GM21825 (cell line): Measurements from ENCODE around the gene CISH.

Source experiments
- ATAC-seq: cut with Tn5 transposase; IDR thresholded peaks from one replicate; pipeline ENCODE4 v1.9.1; 2021; ENCODE audit warnings: mild to moderate bottlenecking, moderate library complexity; ENCODE audit not compliant: unreplicated experiment

The CISH gene

DNA sequence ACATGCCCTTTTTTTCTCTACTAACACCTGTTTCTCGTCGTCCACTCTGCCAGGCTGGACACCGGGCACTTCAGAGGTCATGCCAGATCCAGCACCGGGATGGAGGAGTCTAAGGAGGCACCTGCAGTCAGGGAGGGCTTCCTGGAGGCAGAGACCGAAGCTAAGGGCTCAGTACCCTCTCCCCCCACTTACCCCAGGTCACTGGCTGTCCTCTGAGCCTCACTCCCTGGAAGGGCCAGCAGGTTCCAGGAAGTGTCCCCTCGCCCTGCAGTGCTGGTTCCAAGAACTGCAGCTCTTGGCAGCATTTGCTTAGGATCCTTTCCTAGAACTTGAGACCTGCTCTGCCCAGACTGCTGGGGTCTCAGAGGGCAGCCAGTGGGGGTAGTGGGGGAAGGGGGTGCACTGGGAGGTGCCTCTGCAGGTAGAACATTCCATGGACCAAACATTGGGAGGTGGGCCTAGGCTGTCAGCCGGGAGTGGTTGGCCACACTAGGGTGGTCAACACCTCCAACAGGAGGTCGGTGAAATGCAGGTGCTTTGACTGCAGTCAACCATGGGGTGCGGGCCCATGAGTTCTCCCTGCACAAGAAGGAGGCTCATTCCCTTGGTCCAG, 11.3 kb downstream of the CISH start:
- no peak for ATAC-seq

- ATAC-seq, result no peak
These were observed 11.9 kb downstream of the CISH start for GRCh38 chr3:50599716-50600118.

GRCh38 chr3:50599115-50599715, 12.4 kb downstream of the CISH start:
- ATAC-seq, result no peak

GRCh38 chr3:50594253-50594785, 17.3 kb downstream of the CISH start:
- no peak for ATAC-seq

- no peak for ATAC-seq
These were observed 19.0 kb downstream of the CISH start for GRCh38 chr3:50592568-50592967.

- no peak for ATAC-seq
These were observed 20.3 kb downstream of the CISH start for GRCh38 chr3:50591196-50591741.

DNA sequence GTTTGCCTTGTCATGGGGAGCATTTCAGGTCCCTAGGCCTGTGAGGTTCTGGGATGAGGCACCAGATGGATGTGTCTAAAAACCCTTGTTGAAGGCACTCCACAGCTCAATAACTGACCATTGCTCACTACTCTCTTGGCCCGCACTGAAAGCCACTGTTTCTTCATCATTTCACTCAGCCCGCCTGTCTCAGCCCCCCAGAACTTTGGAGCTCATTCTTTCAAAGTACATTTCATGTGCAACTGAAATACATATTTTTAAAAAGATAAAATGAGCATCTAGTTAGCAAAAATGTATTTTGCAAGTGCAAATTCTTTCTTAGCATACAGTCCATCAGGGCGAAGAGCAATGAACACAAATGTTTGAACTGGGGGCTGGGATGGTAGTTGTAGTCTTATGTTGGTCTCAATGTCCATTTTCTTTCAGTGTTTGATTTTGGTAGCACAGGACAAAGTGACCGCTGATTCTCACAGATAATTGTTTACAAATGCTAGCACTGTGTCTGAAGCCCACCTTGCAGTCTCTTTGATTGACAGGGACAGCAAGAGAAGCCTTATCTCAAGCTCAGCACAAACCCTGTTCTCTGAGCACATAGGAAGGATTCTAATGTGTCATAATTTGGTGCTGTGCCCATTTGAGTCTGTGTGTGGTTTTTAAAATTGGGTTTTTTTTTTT, 22.7 kb downstream of the CISH start:
- no peak for ATAC-seq

DNA sequence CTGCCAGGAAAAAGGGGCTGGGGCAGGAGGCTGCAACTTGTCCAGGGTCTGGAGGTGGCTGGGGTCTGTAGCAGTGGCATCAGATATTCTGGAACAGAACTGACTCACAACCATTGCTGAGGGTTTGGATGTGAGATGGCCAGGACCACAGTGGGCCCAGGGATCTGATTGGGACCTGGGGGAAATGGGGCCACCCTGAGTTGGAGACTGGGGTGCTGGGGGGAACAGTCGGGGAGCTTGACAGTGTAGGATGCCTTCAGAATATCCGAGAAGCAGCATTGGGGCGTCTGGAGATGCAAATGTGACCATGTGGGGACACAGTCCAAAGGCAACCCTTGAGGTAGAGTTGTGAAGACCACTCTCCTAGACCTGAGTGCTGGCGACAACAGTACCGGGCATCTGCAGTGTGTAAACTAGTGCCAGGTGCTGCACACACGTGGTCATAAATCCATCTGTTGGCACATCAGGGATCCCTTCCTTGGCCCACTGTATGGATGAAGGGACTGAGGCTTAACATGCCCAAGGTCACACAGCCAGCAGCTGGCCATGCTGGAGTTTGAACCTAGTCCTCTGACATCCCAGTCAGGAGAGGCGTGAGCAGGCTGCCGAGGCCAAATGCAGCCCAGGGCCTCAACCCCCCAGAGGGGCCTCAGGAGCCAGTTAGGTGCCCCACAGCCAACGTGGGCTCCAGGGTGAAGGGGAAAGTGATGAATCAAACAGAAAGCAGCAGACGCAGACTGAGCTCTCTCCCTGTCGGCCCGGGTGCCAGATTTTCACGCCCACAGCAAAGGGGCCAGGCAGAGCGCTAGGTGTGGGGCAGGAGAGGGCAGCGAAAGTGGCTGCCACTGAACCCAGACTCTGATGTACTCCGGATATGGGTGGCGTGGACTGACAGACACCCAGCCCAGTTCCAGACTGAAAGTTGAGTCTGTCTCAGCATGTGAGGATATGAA, 23.5 kb downstream of the CISH start:
- ATAC-seq, result peak; percentile 24

GRCh38 chr3:50587373-50587772, 24.2 kb downstream of the CISH start:
- ATAC-seq, result no peak

DNA sequence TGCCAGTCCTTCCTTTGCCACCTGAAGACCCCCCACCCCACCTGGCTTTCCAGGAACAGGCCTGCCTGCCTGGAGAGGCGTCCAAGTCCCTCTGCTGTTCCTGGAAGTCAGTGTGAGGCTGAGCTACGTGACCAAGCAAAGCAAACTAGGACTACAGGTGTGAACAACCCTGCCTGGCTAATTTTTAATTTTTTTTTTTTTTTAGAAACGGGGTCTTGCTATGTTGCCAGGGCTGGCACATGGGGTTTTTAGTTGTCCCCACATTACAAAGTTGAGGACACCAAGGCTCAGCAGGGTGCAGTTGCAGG, 24.9 kb downstream of the CISH start:
- no peak for ATAC-seq

DNA sequence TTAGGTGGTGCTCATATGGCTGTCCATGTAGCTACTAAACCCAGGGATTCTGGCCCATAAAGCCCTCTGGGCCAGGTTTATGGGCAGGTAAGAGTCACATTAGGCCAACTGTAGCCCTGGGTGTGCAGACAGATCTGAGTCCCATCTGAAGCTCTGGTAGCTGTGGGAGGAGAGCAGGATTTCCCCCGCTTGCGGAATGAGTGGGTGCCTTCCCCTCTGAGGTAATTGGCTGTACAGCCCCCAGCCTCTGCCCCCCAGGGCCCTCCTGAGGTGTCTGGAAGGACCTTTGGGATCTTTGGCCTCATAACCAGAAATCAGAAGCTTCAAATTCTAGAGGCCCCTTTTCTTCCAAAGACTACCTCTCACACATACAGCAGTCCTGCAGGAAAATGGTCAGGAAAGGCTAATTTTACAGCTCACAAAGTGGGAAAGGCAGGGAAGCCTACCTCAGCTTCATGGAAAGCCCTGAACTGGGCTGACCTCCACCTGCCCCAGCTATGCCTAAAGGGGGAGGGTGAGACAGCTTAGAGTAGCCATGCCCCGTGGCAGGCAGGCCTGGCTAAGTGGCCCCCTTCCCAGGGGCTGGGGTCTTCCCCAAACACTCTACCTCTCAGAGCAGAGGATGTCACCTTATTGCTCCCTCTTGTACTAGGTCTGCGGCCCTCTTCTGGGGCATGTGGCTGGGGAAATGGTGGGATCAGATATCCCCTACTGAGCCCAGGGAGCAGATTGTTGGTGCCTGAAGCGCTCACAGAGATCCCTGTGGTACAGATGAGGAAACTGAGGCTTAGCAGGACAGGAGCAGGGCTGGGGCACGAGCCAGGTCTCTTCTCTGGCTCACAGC, 25.4 kb downstream of the CISH start:
- no peak for ATAC-seq

DNA sequence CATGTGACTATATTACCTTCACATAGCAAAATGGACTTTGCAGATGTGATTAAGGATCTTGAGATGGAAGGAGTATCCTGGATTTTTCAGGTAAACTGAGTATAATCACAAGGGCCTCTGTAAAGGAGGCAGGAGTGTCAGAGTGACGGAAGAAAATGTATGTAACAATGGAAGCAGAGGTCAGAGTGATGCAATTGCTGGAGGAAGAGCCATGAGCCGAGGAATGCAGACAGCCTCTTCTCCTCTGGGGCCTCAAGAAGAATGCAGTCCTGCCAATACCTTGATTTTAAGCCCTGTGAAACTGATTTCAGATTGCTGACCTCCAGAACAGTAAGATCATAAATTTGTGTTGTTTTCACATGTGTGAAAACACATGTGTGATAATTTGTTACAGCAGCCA, 27.2 kb downstream of the CISH start:
- no peak for ATAC-seq

DNA sequence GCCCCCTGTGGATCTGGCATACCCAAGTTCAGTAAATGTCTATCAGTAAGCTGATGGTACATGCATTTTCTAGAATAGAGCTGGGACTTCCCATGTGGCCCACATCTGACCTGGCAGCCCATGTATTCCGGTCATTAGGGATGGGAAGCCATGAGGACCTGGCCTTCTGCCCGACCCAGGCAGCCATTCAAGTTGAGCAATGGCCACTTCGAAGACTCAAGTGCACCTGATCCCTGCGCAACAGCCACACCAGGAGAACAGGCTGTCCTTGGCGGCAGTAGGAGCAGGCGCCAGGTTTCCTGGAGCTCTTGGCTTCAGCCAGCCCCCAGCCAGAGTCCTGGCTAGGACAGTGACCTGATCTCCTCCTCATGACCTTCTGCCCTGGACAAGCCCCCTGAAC, 27.7 kb downstream of the CISH start:
- no peak for ATAC-seq

GRCh38 chr3:50582083-50582482, 29.5 kb downstream of the CISH start:
- no peak for ATAC-seq

- ATAC-seq, result no peak
These were observed 30.1 kb downstream of the CISH start for GRCh38 chr3:50581459-50581842.

GRCh38 chr3:50580683-50581458, 30.7 kb downstream of the CISH start:
- ATAC-seq, result no peak

DNA sequence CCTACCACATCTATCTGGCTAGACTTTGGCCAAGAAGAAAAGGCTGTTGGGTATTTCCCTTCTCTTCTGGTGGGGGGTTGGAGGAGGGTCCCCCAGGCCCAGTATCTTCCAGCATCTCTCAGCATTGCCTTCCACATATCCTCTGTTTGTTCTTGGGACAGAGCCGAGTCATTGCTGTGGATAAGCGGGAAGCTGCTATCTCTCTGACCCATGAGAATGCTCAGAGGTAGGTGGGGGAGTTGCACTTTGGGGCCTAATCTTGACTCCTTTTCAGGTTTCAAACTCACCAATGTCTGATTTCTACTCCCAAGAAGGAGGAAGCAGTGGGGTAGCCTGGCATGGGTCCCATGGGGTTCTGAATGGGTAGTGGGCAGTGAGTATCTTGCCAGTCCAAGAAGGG, 34.2 kb downstream of the CISH start:
- ATAC-seq, result no peak

DNA sequence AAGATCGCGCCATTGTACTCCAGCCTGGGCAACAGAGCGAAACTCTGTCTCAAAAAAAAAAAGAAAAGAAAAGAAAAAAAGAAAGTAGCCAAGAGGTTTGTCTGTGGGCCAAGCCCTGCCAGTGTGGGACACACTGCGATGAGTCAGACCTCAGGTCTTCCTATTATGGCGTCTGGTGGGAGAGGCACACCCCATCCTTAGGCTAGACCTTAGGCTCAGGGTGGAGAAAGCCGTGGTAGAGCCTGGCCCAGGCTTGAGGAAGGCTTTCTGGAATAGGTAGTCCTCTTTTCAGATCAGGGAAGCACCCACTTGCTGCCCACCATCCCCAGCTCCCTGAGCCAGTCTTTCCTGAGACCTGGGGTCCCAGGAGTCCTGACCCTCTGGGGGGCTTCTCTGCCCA, 36.2 kb downstream of the CISH start:
- ATAC-seq, result no peak

DNA sequence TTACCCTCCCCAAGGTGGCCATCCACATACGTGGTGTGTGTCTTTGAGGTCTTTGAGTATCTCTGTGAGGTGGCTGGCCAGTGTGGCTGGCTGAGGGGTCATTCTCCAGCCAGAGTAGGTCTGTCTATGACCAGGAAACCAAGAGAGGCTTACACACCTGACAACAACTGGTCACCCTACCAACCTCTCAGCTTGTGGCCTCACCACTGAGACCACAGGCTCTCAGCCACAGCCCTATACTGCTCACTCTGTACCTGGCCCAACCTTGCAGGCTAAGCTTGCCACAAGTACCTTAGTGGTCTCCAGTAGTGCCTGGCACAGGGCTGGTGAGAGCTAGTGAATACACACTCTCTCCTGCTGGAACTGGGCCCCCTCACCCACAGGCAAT, 37.1 kb downstream of the CISH start:
- no peak for ATAC-seq
